GM18519 (cell line): ENCODE data around the gene TRIM46.

Source experiments
- ATAC-seq: cut with Tn5 transposase; IDR thresholded peaks from one replicate; pipeline ENCODE4 v1.9.1; 2021; ENCODE audit warnings: mild to moderate bottlenecking, moderate library complexity; ENCODE audit not compliant: unreplicated experiment, low FRiP score

TRIM46 gene, protein sequence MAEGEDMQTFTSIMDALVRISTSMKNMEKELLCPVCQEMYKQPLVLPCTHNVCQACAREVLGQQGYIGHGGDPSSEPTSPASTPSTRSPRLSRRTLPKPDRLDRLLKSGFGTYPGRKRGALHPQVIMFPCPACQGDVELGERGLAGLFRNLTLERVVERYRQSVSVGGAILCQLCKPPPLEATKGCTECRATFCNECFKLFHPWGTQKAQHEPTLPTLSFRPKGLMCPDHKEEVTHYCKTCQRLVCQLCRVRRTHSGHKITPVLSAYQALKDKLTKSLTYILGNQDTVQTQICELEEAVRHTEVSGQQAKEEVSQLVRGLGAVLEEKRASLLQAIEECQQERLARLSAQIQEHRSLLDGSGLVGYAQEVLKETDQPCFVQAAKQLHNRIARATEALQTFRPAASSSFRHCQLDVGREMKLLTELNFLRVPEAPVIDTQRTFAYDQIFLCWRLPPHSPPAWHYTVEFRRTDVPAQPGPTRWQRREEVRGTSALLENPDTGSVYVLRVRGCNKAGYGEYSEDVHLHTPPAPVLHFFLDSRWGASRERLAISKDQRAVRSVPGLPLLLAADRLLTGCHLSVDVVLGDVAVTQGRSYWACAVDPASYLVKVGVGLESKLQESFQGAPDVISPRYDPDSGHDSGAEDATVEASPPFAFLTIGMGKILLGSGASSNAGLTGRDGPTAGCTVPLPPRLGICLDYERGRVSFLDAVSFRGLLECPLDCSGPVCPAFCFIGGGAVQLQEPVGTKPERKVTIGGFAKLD

DNA sequence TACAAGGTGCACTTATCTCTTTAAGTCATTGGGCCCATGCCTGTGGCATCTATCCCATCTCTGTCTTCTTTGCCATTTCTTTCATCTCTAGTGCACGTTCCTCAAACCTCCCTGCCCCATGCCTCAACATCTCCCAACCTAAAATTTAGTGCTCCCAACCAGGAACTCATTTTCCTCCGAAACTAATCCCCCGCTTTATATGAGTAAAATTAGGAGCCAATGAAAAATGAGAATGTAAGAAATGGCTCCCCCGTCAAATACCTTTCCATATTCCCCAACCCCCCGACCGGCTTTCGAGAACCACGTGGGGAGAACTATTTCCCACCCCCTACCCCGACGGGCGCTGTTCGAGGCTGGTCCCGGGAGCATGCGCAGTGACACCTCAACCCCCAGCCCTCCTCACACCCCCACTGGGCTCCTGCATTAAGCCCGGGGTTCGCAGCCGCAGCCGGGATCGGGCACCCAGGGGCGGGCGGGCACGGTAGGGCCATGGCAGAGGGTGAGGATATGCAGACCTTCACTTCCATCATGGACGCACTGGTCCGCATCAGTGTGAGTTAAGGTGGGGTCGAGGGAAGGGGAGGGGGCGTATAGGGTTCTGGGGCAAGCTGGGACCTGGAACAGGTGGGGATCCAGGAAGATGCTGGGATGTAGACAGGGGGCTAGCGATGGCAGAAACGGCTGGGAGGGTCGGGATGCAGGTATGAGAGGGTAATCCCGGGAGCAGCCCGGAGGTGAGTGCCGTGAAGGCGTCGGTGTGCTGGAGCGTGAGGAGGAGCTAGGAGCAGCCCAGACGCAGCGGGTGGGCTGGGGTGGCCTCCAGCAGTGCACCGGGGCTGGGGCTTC lies at the start of gene TRIM46:
TSS of gene TRIM46 (plus strand) at position 372 of the 846 bp plus-strand sequence. CDS start at position 490, 118 bp downstream.
- ATAC-seq: no peak

DNA sequence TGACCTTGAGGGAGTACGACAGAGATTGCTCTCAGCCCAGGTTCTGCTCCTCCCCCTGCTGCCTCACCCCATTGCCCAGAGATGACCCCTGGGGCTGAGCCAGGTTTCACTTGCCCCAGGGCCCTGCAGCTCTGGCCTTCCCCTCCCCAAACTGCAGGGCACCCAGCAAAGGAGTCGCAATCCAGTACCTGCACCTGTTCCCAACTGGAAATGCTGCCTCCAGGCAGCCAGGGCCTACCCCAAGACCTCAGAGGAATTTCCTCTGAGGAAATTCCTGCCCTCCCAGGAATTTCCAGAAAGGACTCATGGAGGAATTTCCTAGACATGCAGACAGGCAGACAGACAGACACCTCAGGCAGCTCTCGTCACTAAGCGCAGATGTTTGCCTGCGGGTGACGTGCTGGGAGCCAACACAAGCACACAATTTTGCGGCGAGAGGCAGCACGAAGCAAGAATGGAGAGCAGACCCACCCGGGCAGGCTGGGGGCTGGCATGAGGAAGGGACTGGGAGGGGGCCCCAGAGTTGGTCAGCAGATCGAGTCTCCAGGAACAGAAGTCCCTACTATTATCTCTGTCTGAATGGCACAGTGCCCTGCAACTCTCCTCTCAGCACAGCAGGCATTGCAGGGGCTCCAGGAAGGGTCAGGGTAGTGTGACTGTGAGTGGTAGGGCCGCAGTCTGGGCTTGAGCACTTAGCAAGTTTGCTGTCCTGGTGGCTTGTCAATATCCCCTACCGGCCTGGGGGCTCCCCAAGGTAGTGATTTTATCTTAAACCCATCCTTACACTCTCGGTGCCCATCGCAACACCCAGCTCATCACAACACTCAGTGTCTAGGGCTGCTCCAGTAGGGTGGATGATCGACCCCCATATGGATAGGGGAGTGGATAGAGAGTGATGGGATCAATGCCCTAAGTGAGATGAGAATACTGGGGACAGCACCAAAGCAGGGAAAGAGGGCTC lies 48.9 kb upstream of the TRIM46 start:
- no peak for ATAC-seq

DNA sequence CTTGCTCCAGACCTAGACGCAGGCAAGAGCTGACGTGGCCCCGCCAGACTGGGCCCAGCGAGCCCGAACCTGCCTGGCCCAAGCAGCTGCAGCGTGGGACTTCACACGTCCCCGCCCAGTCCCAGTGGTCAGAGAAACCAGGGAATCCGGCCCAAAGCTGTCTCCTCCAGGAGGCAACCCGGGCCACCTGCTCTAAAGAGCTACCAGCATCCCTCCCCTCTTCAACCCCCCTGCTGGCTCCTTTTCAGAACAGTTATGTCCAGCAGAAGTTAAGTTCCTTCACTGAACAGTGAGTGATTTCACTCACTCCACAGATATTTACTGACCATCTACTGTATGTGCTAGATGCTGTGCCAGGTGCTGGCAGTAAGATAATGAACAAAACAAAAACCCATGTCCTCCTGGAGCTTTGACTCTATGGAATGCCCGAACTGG lies 48.1 kb upstream of the TRIM46 start:
- ATAC-seq: no peak

DNA sequence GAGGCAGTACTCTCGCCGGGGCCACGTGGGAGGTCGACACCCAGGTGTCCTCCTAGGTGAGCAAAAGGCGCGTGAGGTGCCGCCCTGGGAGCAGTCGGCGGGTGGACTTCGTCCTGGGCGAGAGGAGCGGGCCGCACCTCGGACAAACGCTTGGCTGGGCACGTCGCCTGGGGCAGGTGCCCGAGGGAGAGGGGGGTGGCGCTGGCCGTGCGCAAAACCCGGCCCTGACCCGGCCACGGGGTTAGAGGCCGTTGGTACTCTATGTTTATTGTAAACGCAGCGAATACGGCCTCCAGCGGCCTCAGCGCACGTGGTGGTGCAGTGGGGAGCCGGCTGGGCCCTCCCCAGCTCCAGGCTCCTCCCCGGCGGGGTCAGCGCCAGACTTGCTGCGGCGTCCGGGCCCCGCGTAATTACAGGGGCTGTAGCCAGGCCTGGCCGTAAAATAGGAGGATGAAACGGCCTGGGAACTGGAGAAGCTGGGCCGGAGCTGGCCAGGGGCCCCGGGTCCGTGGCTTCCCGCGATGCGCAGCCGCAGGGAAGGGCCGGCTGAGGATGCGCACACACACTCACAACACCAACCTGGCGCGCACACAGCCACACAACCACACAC lies 47.6 kb upstream of the TRIM46 start:
- ATAC-seq: no peak

DNA sequence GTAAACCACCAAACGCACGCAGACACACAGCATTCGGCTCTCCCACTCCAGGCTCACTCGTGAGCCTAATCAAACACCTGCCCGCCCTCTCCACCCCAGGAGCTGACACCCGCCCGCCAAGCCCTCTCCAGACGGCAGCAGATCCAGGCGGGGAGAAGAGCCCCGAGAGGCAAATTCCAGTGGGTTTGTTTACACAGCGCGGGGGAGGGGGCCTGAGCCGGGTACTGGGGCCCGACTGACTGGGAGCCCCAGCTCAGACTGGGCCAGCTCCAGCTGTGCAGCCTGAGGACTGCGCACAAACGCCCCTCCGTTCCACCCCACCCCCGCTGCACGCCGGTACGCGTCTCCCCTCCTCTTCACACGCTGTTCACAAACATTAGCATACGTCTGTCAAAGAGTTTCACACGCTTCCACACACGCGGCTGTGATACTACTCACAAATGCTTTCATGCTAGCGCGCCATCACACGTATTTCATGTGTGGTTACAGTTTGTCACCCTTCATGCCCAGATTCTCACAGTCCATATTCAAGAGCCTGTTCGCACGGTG lies 47.0 kb upstream of the TRIM46 start:
- ATAC-seq: no peak

DNA sequence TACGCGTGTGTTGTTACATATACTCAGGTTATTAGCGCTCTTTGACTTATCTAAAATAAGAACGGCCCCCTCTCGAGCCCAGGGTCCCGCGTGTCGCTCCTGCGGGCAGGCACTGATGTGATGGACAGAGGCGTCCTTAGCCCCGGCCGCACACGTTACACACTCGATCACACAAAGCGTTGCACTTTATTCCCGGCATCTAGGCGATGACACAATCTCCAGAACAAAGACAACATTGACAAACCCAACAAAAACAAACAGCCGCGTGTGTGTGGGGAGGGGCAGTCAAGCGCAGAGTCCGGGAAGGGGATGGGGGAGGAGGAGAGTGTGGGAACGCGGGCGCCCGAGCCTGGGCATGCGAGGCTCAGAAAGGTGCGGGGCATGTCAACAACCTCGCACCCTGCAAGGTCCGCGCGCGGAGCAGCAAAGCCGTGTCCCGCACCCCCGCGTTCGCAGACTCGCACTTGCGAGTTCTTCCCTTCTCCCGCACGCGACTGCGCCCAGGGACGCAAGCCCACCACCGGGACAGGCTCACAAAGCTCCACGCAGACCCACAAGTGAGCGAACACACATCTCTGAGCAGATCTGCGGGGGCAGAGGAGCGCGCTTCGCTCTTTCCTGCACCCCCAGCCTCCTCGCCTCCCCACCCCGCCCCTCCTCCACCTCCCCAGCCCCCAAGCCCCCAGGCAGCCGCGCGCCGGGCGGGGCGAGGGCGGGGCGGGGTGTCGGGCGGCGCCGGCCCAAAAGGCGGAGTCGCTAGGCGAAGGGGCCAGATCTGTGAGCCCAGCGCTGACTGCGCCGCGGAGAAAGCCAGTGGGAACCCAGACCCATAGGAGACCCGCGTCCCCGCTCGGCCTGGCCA lies 46.3 kb upstream of the TRIM46 start, which contains the start of gene EFNA1:
TSS of gene EFNA1 (plus strand) at position 772 of the 862 bp plus-strand sequence. CDS start 102 bp downstream, outside the sequence.
- no peak for ATAC-seq

DNA sequence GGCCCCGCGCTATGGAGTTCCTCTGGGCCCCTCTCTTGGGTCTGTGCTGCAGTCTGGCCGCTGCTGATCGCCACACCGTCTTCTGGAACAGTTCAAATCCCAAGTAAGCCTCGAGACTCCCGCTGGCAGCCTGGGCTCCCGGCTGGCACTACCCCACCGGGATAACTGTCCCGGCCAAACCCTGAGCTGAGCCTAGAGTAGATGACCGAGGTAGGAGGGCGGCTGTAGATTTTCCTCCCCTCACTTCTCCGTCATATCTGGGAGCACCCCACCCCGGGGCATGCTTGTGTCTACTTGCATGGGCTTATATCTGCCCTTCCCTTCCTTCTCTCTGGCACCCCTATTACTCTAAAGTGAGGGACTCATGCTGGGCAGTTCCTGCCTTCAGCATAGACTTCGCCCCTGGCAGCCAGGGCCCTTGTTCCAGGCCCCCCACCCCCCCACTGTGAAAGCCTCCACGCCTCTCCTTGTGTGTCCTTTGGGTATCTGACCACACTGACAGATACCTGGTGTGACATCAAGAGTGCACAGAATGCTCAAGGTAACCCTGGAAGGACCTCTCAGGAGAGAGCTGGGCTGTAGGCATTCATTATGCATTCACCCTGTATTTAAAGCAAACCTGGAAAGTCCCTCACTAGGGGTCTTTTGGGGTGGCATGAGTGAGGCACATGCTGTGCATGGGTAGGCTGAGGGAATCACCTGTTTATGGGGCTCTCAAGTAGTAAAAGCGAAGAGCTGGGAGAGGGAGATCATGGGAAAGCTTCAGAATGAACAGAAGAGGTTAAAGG lies 45.5 kb upstream of the TRIM46 start:
- ATAC-seq: no peak

DNA sequence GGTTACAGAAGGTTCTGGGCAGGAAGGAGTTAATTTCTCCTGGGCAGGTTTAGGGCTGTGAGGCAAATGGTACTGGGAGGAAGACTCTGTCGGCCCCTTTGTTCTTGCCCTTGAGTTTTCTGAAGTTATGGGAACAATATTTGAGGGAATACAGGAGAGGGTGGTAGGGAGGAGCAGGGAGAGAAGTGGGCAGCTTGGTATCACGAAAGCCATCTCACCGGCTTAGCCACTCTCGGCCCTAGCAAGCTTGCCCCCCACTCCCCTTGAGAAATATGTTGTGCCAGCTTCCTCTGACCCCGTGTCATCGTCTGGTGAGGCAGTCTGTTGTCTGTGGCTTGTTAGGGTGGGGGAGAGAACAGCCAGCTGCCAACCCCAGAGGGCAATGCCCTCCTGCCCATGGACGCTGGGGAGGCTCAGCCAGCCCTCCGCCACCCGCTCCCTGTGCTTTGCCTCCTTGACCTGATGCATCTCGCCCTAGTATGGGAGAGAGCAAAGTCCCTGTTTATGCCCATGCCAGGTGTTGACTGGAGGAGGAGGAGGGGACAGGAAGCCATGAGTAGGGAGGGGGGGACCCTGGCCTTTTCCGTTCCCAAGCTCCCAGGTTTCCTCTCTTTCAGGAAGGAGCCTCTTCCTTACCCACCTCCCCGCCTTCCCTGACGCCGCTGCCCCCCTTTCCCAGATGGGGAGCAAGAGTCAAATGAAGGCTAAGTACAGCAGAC lies 44.7 kb upstream of the TRIM46 start:
- no peak for ATAC-seq

DNA sequence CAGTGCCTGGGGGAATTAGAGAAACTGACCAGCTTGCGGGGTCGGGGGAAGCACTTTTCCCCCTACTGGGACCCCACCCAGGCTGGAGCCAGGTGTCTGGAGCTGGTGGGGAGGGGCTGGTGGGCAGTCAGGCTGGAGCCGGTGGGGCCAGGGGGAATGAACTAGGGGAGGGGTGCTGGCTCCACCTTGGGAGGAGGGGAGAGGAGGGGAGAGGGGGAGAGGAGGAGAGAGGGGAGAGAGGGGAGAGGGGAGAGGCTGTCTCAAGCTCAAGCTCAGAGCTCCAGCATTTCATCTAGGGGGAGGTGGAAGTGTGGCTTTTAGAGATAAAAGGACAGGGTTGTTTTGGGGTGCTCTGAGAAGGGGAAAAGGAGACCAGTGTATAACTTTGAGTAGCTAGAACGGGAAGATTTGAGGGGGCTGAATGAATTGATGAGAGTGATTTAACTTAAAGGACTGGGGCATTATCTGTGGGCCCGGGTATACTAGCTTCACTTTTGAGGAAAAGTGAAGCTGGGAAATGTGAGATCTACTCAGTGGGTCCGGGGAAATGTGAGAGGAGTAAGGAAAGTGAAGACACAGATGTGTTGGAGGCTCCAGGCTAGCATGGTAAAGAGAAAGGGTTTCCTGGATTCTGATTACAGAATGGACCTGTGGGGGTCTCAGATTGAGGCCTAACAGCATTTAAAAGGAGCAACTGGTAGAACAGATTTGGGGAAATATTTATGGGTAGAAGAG lies 43.2 kb upstream of the TRIM46 start:
- no peak for ATAC-seq

DNA sequence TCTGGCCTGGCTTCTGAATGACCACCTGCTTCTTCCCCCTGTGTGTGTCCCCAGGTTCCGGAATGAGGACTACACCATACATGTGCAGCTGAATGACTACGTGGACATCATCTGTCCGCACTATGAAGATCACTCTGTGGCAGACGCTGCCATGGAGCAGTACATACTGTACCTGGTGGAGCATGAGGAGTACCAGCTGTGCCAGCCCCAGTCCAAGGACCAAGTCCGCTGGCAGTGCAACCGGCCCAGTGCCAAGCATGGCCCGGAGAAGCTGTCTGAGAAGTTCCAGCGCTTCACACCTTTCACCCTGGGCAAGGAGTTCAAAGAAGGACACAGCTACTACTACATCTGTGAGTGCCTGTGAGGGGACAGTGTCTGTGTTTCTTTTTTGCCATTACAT lies 42.4 kb upstream of the TRIM46 start:
- no peak for ATAC-seq

DNA sequence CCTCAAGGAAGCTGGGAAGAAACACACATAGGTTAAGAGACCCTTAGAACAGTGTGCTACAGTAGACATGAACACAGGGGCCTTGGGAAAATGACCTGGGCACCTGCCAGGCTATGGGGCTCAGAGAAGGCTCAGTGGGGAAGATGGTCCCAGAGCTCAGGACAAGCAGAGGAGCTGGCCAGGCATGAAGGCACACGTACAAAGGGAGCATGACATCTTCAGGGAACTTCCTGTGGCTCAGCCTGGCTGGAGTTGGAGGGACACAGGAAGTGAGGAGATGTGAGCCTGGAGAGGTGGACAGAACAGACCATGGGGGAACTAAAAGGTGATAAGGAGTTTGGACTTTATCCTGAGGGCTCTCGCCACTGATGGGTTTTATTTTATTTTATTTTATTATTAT lies 41.8 kb upstream of the TRIM46 start:
- no peak for ATAC-seq

DNA sequence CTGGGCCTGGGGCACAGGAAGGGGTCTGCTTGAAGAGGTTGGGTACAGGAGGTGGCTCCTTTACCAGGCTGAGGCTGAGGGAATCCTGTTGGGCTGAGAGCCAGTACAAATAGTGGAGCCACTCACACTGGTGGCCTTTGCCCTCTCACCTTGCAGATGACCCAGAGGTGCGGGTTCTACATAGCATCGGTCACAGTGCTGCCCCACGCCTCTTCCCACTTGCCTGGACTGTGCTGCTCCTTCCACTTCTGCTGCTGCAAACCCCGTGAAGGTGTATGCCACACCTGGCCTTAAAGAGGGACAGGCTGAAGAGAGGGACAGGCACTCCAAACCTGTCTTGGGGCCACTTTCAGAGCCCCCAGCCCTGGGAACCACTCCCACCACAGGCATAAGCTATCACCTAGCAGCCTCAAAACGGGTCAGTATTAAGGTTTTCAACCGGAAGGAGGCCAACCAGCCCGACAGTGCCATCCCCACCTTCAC lies 39.8 kb upstream of the TRIM46 start:
- no peak for ATAC-seq

DNA sequence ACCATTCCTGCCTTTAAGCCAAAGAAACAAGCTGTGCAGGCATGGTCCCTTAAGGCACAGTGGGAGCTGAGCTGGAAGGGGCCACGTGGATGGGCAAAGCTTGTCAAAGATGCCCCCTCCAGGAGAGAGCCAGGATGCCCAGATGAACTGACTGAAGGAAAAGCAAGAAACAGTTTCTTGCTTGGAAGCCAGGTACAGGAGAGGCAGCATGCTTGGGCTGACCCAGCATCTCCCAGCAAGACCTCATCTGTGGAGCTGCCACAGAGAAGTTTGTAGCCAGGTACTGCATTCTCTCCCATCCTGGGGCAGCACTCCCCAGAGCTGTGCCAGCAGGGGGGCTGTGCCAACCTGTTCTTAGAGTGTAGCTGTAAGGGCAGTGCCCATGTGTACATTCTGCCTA lies 39.3 kb upstream of the TRIM46 start:
- no peak for ATAC-seq

DNA sequence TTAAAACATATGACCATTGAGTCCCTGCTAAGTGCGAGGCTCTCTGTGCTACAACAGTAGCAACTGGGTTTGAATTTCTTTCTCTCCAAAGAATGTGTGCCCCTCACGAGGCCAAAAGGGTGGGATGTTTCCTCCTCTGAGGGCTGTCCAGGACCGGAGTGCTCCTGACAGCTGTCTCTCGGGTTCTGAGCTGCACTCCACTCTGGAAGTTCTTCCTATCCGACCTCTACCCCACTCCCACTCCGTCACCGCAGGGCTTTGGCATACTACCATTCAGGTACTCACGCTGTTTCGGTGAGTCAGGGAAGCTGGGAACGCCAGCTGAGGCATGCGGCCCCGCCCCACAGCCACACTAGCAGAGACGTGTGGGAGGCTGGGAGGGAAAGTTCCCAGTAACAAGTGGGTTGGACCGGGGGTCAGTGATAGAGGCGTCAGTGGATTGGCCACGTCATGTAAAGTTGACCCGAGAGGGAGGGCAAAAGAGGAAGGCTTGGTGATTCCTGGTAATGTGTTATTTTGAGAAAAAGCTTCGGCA lies 38.7 kb upstream of the TRIM46 start:
- ATAC-seq: no peak

DNA sequence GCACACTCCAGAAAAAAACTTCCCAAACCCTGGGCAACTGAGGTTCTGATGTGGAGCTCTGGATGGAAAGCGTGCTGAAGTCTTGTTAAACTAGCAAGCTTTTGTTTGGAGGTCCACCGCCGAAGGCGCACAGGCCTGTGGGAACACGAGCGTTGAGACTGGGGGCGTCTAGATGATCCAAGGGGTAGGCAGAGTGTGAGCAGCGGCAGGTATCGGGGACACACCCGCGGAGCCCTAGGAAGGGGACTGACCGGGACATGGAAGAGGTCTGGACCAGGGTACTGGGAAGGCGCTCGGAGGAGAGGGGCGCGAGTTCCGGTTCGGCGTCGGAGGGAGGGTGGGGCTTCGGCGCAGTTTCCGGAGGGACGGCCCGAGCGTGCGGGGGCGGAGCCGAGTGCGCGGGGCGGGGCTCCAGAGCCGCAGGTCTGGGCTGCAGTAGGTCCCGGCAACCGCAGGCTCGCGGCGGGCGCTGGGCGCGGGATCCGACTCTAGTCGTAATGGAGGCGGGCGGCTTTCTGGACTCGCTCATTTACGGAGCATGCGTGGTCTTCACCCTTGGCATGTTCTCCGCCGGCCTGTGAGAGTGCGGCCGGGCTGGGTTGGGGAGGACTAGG lies 38.1 kb upstream of the TRIM46 start, which contains the start of gene SLC50A1:
TSS of gene SLC50A1 (plus strand) at position 438 of the 614 bp plus-strand sequence. CDS start at position 498, 60 bp downstream.
- peak; percentile 47 for ATAC-seq
